Measurements from ENCODE around the gene ELP1.

DNA sequence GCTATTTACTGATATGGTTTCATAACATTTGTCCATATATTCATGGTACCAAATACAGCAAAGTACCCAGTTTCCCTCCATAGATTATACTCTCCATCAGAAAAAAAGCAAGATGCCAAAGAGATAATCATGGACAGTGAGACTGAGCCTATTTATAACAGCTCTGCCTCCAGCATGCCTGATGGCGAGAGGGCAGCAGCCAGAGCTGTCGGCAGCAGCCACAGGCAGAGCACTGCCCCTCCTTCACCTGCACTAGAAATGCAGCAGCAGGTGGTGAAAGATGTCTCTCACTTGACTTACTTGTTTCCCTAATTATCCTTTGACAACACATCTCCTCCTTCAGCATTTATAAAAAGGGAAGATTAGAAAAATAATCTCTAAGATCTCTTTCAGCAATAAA lies 47.0 kb upstream of the ELP1 start:
- TF ChIP-seq, protein P1, sequence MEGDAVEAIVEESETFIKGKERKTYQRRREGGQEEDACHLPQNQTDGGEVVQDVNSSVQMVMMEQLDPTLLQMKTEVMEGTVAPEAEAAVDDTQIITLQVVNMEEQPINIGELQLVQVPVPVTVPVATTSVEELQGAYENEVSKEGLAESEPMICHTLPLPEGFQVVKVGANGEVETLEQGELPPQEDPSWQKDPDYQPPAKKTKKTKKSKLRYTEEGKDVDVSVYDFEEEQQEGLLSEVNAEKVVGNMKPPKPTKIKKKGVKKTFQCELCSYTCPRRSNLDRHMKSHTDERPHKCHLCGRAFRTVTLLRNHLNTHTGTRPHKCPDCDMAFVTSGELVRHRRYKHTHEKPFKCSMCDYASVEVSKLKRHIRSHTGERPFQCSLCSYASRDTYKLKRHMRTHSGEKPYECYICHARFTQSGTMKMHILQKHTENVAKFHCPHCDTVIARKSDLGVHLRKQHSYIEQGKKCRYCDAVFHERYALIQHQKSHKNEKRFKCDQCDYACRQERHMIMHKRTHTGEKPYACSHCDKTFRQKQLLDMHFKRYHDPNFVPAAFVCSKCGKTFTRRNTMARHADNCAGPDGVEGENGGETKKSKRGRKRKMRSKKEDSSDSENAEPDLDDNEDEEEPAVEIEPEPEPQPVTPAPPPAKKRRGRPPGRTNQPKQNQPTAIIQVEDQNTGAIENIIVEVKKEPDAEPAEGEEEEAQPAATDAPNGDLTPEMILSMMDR (IDR thresholded peaks at IDR 0.05; ENCODE audit: low read length), result no peak
- no peak for TF ChIP-seq EZH2 (IDR thresholded peaks at IDR 0.05; ENCODE audit: borderline replicate concordance, low read length)
